ENCODE data around the gene KCTD3.

Gene KCTD3

DNA sequence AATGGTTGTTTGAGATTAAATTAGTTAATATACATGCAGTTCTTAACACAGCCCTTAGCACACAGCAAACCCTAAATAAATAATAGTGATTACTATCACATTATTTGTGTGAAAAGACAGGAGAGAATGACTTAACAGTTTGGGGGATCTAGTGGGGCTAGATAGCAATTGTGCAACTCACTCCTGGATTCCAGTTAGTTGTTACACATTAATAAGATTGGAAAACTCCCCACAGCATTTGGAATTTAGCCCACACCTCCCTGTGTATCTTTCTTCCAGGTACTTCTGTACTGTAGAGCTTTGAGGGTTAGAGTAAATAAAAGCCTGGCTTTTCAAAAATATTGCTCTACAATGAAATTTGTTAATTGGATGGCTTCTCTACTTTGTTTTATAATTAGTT lies 93.2 kb downstream of the KCTD3 start:
- Histone ChIP-seq H3K79me2 (ENCODE audit: insufficient read depth, low read length) (no peaks in the 10 kb centered on the region), H3K9me3 (ENCODE audit: insufficient read depth, low read depth, low read length) (no peaks in the 10 kb centered on the region), H3K36me3 (ENCODE audit: insufficient read depth, low read length) (no peaks in the 10 kb centered on the region), H3K9ac (ENCODE audit: low read depth, low read length, poor library complexity, severe bottlenecking) (no peak overlapping the region), H3F3A (ENCODE audit: low read depth) (no peaks in the 10 kb centered on the region), H4K20me1 (ENCODE audit: insufficient read depth, low read length, poor library complexity, severe bottlenecking) (no peaks in the 10 kb centered on the region), H3K4me2 (ENCODE audit: low read depth, low read length, poor library complexity, severe bottlenecking) (no peak overlapping the region), H3K4me1 (ENCODE audit: insufficient read depth, low read length, poor library complexity, severe bottlenecking) (no peaks in the 10 kb centered on the region), H2AFZ (ENCODE audit: low read length) (no peak overlapping the region), H3K4me3 (ENCODE audit: low read length, poor library complexity, severe bottlenecking) (no peak overlapping the region), H3K9me2 (replicated peaks; ENCODE audit: low read depth, low read length) (no peaks in the 10 kb centered on the region), H3K27me3 (ENCODE audit: insufficient read depth, low read length, poor library complexity, severe bottlenecking) (no peaks in the 10 kb centered on the region)
- TF ChIP-seq CTCF (conservative IDR thresholded peaks at IDR 0.05; ENCODE audit: low read length) (no peak), EZH2phosphoT487 (IDR thresholded peaks at IDR 0.05; ENCODE audit: borderline replicate concordance) (no peak)

GRCh38 chr1:215661033-215661432 lies 93.9 kb downstream of the KCTD3 start:
- no peak overlapping the region for H3K4me2 ChIP-seq (ENCODE audit: low read depth, low read length, poor library complexity, severe bottlenecking)
- H3K9ac ChIP-seq (ENCODE audit: low read depth, low read length, poor library complexity, severe bottlenecking): no peak overlapping the region
- no peak overlapping the region for H3K4me3 ChIP-seq (ENCODE audit: low read length, poor library complexity, severe bottlenecking)
- H4K20me1 ChIP-seq (ENCODE audit: insufficient read depth, low read length, poor library complexity, severe bottlenecking): no peaks in the 10 kb centered on the region
- no peaks in the 10 kb centered on the region for H3K4me1 ChIP-seq (ENCODE audit: insufficient read depth, low read length, poor library complexity, severe bottlenecking)
- no peaks in the 10 kb centered on the region for H3F3A ChIP-seq (ENCODE audit: low read depth)
- H3K36me3 ChIP-seq (ENCODE audit: insufficient read depth, low read length): no peaks in the 10 kb centered on the region
- H3K27me3 ChIP-seq (ENCODE audit: insufficient read depth, low read length, poor library complexity, severe bottlenecking): no peaks in the 10 kb centered on the region
- no peaks in the 10 kb centered on the region for H3K9me3 ChIP-seq (ENCODE audit: insufficient read depth, low read depth, low read length)
- no peak for TF ChIP-seq CTCF (conservative IDR thresholded peaks at IDR 0.05; ENCODE audit: low read length)
- no peak for TF ChIP-seq EZH2phosphoT487 (IDR thresholded peaks at IDR 0.05; ENCODE audit: borderline replicate concordance)
- no peaks in the 10 kb centered on the region for H3K79me2 ChIP-seq (ENCODE audit: insufficient read depth, low read length)
- H3K9me2 ChIP-seq (replicated peaks; ENCODE audit: low read depth, low read length): no peaks in the 10 kb centered on the region
- no peak overlapping the region for H2AFZ ChIP-seq (ENCODE audit: low read length)

DNA sequence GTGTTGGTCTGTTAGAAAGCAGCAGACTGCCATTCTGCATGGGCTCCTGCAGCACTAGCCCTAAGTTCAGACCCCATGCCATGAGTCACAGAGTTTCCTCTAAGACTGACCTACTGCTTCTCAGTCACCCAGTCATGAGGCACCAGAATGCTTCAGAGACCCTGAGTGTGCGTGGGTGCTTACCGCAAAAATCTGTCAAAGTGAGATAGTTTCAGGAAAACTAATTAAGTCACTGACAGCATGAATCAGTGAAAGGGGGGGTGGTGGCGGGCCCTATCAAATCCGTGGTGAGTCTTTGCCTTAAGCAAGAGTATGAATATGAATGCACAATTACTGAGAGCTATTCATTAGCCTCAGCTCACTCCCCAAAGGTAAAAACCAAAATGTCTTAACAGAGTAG lies 98.1 kb downstream of the KCTD3 start:
- Histone ChIP-seq H3F3A (ENCODE audit: low read depth) (no peaks in the 10 kb centered on the region), H3K36me3 (ENCODE audit: insufficient read depth, low read length) (no peaks in the 10 kb centered on the region), H3K4me2 (ENCODE audit: low read depth, low read length, poor library complexity, severe bottlenecking) (no peak overlapping the region), H3K79me2 (ENCODE audit: insufficient read depth, low read length) (no peaks in the 10 kb centered on the region), H3K4me1 (ENCODE audit: insufficient read depth, low read length, poor library complexity, severe bottlenecking) (no peaks in the 10 kb centered on the region), H3K9ac (ENCODE audit: low read depth, low read length, poor library complexity, severe bottlenecking) (no peak overlapping the region), H4K20me1 (ENCODE audit: insufficient read depth, low read length, poor library complexity, severe bottlenecking) (no peaks in the 10 kb centered on the region), H3K9me3 (ENCODE audit: insufficient read depth, low read depth, low read length) (no peaks in the 10 kb centered on the region), H3K27me3 (ENCODE audit: insufficient read depth, low read length, poor library complexity, severe bottlenecking) (no peaks in the 10 kb centered on the region), H3K4me3 (ENCODE audit: low read length, poor library complexity, severe bottlenecking) (no peak overlapping the region), H2AFZ (ENCODE audit: low read length) (no peak overlapping the region), H3K9me2 (replicated peaks; ENCODE audit: low read depth, low read length) (no peaks in the 10 kb centered on the region)
- TF ChIP-seq EZH2phosphoT487 (IDR thresholded peaks at IDR 0.05; ENCODE audit: borderline replicate concordance): no peak

DNA sequence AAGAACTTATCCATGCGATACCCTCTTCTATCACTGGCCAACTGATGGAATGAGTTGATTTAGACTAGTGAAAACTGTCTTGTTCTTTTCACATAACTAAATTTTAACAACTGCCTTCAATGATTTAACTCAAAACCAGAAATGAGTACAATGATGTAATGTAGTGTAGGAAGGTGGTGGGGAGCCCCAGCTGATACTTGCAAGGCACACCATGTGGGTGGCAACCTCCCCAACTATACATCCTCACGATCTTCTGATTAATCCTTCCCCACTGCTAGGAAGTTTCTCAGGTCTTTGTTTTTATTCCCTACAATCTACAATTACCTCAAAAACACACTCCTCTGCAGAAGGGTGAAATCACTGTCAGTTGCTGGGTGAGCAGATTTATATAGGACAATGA lies 100.7 kb downstream of the KCTD3 start:
- no peaks in the 10 kb centered on the region for H3K79me2 ChIP-seq (ENCODE audit: insufficient read depth, low read length)
- H3K36me3 ChIP-seq (ENCODE audit: insufficient read depth, low read length): no peaks in the 10 kb centered on the region
- no peaks in the 10 kb centered on the region for H3K4me1 ChIP-seq (ENCODE audit: insufficient read depth, low read length, poor library complexity, severe bottlenecking)
- no peaks in the 10 kb centered on the region for H3K27me3 ChIP-seq (ENCODE audit: insufficient read depth, low read length, poor library complexity, severe bottlenecking)
- no peak for TF ChIP-seq CTCF (conservative IDR thresholded peaks at IDR 0.05; ENCODE audit: low read length)
- TF ChIP-seq EZH2phosphoT487 (IDR thresholded peaks at IDR 0.05; ENCODE audit: borderline replicate concordance): no peak
- no peak overlapping the region for H3K4me3 ChIP-seq (ENCODE audit: low read length, poor library complexity, severe bottlenecking)
- H3K9ac ChIP-seq (ENCODE audit: low read depth, low read length, poor library complexity, severe bottlenecking): no peak overlapping the region
- no peak overlapping the region for H2AFZ ChIP-seq (ENCODE audit: low read length)
- H4K20me1 ChIP-seq (ENCODE audit: insufficient read depth, low read length, poor library complexity, severe bottlenecking): no peaks in the 10 kb centered on the region
- H3K9me3 ChIP-seq (ENCODE audit: insufficient read depth, low read depth, low read length): no peaks in the 10 kb centered on the region
- H3K9me2 ChIP-seq (replicated peaks; ENCODE audit: low read depth, low read length): no peaks in the 10 kb centered on the region
- no peak overlapping the region for H3K4me2 ChIP-seq (ENCODE audit: low read depth, low read length, poor library complexity, severe bottlenecking)
- H3F3A ChIP-seq (ENCODE audit: low read depth): no peaks in the 10 kb centered on the region

Measured in Loucy (cell line).